Stimulated activated CD4-positive, alpha-beta T cell treated with anti-CD3 and anti-CD28 coated beads, Interleukin-1b, Interleukin-23, amount 100 ng/mL, for 24 hours (primary cell): ENCODE measurements around the gene SLC5A9.

Source experiments
- DNase-seq, 4 experiments: peaks; one replicate each; pipeline ENCODE4 v3.0.0-alpha.2; 2020; ENCODE audit warnings: low read depth in 4 of 4, low spot score in 1 of 4

Gene SLC5A9

DNA sequence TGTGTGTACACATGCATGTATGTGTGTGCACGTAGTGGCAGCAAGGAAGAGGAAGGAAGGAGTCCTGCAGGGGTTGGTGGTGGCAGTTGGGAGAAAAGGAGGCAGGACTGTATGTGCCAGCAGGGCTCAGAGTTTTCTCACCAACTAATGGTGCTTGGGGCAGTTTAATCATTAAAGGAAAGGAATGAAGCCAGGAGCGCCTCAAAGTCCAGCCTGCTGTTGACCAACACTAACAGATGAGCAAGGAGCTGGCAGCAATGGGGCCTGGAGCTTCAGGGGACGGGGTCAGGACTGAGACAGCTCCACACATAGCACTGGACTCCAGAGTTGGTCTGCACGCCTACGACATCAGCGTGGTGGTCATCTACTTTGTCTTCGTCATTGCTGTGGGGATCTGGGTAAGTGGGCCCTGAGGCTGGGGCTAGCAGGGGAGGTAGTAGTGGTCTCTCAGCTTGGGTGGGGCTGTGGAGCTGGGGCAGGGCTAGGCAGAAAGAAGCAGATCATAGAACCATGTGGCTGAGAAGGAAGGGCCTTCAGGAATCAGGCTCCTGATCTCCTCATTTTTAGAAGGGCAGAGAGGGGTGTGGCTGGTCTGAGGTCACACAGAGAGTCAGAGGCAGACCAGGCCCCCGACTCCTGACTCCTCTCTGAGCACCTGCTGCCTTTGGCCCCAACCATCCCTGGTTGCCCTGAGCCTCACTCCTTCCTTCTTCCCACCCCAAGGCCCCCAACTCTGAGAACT is at the start of gene SLC5A9:
Gene SLC5A9, plus strand, starts transcription at position 216 of the 742 bp plus-strand sequence. Its CDS starts 21 bp downstream, at position 237.
- no peak for DNase-seq

DNA sequence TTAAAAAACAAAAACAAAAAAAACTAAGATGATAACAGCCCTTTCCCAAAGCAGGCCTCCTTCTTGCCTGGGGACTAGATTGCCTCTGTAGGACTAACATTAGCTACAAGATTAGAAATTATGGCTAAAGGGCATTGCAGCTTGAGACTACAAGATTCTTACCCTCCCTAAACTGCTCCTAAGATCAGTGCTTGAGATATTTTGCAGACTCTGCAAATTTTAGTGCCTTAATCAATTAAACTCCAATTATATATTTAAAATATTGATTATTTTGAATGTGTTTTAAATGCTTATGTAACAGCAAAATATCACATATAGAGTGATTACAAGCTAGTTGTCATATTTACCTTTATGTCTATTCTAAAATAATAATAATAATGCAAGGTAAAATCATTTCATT is 47.4 kb upstream of the SLC5A9 start:
- DNase-seq: no peak

DNA sequence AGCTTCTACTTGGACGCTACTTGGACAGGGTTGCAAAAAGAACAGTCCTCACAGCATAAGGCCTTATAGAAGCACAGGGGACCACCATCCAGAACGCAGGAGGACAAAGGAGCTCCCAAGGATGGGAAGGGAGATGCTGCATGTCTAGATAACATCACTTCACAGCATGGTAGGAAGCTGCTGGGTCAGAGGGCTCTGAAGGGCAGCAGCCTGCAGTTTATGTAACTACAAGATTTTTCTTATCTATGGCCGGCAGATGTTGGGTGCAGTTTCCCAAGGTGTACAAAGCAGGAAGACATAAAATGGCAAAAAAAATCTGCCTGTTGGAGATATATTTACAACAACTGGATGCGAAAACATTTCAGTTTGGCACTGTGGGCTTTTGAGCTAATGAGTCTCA is 45.3 kb upstream of the SLC5A9 start:
- DNase-seq: no peak

DNA sequence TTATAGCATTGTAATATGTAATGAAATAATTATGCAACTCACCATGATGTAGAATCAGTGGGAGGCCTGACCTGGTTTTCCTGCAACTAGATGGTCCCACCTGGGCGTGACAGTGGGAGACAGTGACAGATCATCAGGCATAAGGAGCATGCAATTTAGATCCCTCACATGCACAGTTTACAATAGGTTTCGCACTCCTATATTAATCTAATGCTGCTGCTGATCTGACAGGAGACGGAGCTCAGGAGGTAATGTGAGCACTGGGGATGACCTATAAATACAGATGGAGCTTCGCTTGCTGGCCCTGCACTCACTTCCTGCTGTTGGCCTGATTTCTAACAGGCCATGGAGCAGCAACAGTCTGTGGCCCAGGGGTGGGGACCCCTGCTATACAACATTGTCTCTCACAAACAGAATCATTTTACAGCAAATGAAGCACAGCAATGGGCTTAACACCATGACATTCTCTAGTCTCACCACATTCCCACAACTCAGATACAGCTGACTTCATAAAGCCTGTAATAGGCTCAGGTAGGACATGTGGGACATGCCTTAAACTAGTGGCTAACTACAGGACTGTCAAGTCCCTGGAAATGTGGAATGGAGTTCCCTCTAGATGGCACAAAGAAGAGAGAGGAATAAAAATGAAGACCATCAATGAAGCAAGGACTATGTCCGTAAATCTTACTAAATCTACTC is 40.7 kb upstream of the SLC5A9 start:
- no peak for DNase-seq

DNA sequence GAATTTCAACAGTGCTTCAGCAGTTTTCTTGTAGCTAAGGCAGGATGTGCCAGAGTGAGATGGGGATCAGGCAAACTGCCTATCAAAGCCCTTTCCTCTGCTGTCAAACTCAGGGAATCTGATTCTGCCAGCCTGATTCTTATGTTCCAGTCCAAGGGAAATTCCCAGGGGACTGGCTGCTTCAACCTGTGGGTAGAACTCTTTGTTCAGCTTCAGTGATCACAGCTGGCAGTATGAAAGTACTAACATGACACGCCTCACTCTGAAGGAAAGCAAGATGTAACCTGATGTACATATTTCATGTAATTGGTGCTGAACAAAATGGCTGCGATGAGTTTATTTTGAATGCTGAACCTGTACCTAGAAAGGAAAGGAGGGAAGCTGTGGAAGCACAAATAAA is 40.1 kb upstream of the SLC5A9 start:
- DNase-seq: no peak

DNA sequence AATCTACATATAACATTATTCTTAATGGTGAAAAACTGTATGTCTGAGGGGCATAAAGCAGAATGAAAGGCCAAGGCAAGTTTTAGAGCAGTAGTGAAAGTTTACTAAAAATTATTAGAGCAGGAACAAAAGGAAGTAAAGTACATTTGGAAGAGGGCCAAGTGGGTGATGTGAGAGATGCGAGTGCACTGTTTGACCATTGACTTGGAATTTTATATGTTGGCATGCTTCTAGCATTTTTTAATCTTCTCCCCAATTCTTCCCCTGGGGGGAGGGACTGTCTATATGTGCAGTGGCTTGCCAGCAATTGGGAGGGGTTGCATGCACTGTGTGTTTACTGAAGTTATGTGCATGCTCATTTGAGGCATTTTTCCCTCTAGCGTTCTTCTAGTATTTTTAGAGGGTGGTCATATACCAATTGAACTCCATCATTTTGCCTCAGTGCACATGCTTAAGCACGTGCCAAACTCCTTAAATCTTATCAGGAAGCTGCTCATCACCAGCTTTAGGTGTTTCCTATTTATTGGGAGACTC is 36.1 kb upstream of the SLC5A9 start:
- no peak for DNase-seq

DNA sequence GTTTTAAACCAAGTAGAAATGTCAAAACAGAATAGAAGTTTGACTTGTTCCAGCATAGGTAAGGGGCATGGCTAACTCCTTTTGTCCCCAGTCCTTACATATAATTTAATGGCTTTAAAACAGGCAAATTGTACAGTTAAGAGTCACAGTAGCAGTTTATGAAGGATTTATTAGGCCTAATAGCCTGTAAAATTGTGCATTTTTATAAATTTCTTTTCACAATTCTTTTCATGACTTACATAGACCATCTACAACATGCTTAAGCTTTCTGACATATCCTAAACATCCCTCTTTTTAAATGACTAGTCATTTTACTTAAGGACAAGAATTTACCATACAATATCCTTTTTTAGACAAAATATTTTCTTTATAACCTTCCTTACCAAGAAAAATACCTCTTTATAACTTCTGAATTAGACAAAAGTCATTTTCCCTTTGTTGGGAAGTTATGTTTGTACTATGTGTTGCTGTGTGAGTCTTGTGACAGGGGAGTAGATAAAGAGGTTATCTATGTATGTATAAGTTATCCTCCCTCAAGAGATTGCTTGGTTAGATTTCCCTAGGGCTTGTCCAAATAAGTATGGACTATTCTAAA is 34.5 kb upstream of the SLC5A9 start:
- DNase-seq: no peak

DNA sequence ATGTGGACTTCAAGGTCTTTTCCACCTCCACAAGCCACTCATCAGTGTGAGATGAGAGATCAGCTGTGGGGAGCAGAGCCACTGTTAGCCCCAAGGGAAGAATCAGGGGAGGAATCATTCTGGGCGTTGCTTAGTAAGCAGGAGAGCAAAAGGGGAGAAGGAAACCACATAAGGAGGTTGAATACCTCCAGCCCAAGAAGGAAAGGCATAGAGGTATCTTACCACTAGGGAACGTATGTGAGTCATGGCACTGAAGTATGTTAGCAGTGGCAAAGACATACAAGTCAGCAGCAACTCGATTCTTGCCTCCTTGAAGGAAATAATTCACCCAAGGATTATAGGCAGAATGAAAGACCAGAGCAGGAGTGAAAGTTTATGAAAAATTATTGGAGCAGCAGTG is 31.6 kb upstream of the SLC5A9 start:
- no peak for DNase-seq

DNA sequence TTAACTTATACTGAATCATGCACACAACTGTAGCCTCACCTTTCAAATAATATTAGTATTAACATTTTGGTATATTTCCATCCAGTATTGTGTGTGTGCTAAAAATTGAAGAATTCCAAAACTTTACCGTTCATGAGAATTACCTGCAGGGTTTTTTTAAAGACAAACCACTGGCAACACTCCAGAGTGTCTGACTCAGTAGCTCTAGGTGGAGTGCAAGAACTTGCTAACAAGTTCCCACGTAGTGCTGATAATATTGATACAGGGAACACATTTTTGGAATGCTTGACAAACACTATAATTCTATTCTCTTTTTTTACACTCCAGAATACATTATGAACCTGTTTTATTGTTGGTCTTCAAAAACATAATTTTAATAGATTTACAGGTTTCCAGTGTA is 27.7 kb upstream of the SLC5A9 start:
- no peak for DNase-seq

DNA sequence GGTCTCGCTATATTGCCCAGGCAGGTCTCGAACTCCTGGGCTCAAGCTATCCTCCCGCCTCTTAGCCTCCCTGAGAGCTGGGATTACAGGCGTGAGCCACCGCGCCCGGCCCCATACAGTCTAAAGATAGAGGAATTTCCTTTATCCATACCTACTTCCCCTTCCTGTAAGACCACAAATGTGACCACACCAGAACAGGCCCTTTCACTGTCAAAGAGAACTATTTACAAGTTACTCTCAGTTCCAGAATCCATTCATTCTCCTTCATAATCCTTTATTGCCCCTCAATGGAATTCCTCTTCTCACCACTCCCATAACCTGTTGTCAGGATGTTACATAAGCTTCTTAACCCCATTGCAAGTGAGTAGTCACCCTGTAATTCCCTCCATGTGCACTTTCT is 26.3 kb upstream of the SLC5A9 start:
- DNase-seq: no peak

DNA sequence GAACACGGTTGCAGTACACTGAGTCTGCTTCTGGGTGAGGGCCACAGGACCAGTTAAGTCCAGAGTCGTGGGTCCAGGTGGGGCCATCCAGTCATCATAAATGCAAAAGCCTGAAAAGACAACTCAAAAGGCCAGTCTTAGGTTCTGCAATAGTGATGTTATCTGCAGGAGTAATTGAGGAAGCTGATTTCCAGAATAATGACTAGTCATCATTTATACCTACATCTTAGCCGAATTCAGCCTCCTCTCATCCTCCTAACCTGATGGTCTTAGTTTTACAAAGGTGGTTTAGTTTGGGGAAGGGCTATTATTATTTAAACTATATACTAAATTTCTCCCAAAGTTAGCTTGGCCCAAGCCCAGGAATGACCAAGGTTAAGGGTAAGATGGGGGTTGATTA is 23.5 kb upstream of the SLC5A9 start:
- no peak for DNase-seq

DNA sequence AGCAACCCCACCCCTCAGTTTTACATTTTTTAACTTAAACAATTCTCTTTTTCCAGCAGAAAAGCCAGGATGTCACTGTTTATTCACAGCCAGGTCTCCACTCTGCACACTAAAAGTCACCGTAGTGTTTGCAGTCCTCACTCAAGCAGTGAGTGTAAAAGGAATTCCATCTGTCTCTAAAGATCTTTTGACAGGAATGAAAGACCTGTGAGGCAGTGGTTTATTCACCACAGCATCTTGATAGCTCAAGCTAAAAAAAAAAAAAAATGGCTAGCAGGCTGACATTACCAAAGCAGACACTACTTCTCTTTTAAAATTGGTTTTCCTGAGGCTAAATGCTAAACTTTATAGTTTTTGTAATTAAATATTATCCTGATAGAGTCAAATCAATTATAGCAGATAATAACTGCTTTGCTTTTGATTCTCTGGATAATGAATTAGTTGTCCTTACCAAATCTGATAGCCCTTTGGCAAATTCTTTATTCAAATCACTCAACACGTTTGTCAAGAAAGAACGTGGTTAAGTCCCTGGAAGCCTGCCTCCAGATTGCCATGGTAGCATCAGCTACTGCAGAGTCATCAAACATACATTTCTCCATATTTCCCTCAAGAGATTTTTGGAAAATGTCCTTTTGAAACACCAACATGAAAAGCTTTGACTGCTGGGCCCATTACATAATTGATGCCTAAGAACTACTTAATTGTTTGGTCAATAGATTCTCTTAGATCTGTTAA is 22.2 kb upstream of the SLC5A9 start:
- DNase-seq: no peak

DNA sequence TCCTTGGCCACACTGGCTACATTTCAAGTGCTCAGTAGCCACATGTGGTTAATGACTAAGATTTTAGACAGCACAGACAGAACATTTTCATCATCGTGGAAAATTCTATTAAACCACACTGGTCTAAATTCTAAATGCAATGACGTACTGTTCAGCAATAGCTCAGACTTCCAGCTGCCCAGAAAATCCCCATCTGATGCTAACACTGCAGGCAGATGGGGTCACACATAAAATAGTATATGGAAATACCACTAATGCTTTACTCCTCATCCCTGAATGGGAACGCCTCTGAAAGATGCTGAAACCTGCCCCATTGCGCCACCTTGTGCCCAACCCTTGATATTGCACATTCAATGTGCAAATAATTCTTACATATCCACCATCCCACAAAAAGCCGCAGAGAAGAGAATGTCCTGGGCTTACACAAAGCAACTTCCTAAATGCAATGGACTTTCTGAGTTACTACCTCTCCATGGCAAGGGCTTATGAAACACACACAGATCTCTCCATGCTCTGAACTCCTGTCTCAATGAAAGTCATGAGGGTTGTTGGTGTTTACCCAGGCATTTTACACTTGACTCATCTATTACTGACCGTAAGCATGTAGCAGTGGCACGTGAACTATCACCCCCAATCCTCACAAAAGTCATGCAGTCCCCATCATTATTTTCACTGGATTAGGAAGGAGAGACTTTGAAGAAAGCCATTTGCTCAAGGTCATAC is 20.3 kb upstream of the SLC5A9 start:
- peak; percentile 31 to 51 (median 43) for DNase-seq

DNA sequence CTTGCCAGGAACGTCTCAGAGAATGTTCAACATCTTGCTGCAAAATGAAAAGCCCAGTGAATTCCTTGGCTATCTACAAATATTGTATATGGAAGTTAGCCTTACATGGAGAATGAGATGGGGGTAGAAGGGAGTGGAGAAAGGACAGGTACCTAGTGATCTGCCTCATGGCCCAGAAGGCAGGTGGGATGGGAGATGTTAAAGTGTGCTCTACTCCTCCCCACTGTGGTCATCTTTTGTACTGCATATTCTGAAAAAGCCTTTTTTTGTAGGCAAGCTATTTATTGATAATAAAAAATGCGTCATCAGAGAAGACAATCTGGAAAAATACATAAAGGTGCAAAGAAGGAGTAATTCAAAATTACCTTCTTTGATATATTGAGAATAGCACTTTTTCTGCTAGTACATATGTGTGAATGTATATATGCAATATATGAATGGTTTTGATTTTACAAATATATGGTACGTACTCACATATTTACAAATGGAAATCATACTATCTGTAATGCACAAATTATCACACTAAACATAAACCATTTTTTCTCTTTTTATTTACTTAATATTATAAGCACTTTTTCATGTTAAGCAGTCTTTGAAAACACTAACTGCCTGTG is 19.1 kb upstream of the SLC5A9 start:
- DNase-seq: no peak

DNA sequence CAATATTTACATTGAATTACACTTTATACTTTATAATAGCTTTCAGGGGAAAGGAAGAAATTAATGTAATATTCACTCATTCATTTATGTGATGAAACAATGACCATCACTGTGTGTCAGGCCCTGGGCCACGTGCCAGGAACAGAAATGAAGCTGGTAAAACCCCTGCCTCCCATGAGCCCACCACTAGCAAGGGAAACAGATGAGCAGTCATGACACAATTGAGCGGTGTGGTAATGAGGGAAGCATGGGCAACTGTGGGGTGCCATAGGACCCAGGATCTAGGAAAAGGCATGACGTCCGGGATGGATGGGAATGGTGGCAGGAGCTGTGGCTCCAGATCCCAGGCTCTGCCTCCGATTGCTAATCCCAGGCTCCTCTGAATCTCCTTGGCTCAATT is 17.0 kb upstream of the SLC5A9 start:
- no peak for DNase-seq

DNA sequence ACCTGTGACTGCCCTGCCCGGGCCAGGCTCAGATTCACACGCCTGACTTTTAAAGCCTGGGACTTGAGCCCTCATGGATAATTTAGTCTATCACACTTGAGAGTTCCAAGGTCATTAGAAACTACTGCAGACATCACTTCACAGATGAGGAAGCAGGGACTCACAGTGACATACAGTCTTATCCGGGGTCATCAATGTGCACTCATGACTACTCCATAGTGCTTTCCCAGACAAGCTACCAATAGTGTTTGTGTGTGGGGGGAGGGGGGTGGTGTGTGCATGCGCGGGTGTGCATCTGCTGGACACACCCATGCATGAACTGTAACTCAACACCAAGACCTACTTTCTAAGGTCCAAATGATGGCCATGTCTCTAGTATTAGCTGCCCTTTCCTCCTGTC is 16.1 kb upstream of the SLC5A9 start:
- no peak for DNase-seq

DNA sequence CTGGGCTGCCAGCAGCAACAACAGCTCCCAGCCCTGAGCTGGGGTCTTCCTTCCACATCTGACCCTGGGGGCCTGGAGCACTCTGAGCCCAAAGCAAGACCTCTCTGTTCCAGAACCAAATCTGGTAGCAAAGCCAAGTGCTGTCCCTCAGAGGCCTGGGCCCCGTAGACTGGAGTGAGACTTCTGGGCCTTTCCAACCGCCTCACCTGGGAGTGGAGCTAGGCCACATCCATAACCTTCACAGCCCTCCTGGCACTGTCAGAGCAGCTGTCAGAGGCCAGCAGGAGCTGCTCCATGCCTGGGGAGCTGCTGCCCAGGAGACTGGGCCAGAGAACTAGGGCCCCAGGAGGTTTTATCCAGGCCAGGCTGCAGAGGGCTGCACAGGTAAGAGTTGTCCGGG is 15.4 kb upstream of the SLC5A9 start:
- DNase-seq: no peak

DNA sequence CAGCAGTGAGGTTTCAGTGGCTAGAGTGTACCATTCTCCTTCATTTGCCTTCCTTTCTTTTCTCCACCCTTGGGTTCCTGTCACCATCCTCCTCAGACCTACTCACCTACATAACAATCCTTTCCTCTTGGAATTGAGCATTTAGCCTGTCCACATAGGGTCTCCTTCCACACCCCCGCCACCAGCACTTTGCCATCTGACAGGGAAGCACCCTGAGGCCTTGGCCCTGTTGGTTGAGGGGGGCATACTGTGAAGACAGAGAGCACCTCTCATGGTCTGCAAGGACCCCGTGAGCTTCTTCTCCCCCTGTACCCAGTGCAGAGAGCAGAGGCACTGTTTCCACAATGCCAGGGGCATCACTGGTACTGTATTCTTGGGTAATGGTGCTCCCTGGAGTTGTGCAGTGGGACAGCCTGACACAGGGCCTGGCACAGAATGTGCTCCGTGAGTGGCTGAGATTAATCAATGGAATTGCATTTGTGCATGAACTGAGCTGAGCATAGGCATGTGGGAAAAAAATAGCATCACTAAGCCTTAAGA is 14.9 kb upstream of the SLC5A9 start:
- DNase-seq: no peak

DNA sequence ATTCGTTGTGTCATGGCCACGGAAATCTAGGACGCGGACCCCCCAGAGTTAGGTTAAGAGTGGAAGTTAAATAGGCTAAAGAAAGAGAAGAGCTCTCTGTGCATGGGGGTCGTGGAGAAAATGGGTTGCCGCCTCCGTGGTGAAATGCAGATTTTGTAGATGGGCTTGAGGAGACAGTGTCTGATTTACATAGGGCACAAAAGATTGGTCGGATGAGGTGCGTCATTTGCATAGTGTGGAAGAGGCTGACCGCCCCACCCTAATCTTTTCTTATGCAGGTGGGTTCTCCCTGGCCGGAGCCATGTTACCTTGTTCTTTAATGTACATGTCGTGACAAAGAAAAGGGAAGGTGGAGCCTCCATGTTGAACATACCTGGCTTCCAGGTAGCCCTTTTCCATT is 14.3 kb upstream of the SLC5A9 start:
- no peak for DNase-seq

DNA sequence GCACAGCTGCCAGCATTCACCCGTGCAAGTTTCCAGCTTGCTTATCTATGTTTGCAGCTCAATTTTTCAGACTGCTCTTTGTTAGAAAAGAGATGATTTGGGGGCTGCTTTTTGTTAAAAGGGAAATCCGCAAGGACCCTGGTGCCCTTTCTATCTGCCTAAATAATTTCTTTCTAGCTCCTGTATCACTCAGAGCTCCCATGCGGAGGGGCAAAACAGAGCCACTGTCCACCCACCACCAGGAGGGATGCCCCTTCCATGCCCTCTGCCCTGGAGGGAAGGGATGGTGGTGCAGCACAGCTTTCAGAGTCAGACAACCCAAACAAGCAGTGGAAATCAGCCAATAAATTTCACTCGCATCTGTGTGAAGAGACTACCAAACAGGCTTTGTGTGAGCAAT is 13.9 kb upstream of the SLC5A9 start:
- DNase-seq: no peak
